Measurements from ENCODE around the gene ZBTB7B.
"Not testable (repeated sequence)": the region's sequence is repeated elsewhere in the genome, so short reads cannot be mapped to it uniquely, and the experiment has no call there.

The ZBTB7B gene

GRCh38 chr1:154968731-154969130 is 33.9 kb upstream of the ZBTB7B start:
- no peak for DNase-seq (ENCODE audit: low spot score)

GRCh38 chr1:154969246-154969645 is 33.4 kb upstream of the ZBTB7B start:
- no peak for DNase-seq (ENCODE audit: low spot score)

- DNase-seq (ENCODE audit: low spot score) = no peak
Measured at GRCh38 chr1:154969860-154970452, 32.6 kb upstream of the ZBTB7B start.

- peak; percentile 94 for DNase-seq (ENCODE audit: low spot score)
Measured at GRCh38 chr1:154970631-154971340, 31.8 kb upstream of the ZBTB7B start, which contains the start of gene SHC1. TSS of gene SHC1 (minus strand) at chr1:154970747. CDS start at chr1:154970526, 221 bp downstream.

GRCh38 chr1:154971341-154971998 is 31.1 kb upstream of the ZBTB7B start:
- no peak for DNase-seq (ENCODE audit: low spot score)

GRCh38 chr1:154972213-154972516 is 30.4 kb upstream of the ZBTB7B start:
- no peak for DNase-seq (ENCODE audit: low spot score)

- DNase-seq (ENCODE audit: low spot score) = peak; percentile 56
Measured at GRCh38 chr1:154972517-154973343, 29.9 kb upstream of the ZBTB7B start.

- peak; percentile 88 for DNase-seq (ENCODE audit: low spot score)
Measured at GRCh38 chr1:154973344-154974101, 29.1 kb upstream of the ZBTB7B start.

GRCh38 chr1:154974102-154974807 is 28.3 kb upstream of the ZBTB7B start, which contains the start of gene CKS1B:
TSS of gene CKS1B (plus strand) at chr1:154974681. CDS start at chr1:154974746, 65 bp downstream.
- DNase-seq (ENCODE audit: low spot score) = peak; percentile 100

GRCh38 chr1:154974808-154975408 is 27.7 kb upstream of the ZBTB7B start:
- peak; percentile 96 for DNase-seq (ENCODE audit: low spot score)

GRCh38 chr1:154975409-154976059 is 27.1 kb upstream of the ZBTB7B start:
- DNase-seq (ENCODE audit: low spot score) = no peak

GRCh38 chr1:154977762-154978161 is 24.8 kb upstream of the ZBTB7B start:
- not testable (repeated sequence) for DNase-seq (ENCODE audit: low spot score)

- no peak for DNase-seq (ENCODE audit: low spot score)
Measured at GRCh38 chr1:154978360-154978759, 24.2 kb upstream of the ZBTB7B start.

GRCh38 chr1:154982341-154982740 is 20.3 kb upstream of the ZBTB7B start:
- no peak for DNase-seq (ENCODE audit: low spot score)

- peak; percentile 98 for DNase-seq (ENCODE audit: low spot score)
Measured at GRCh38 chr1:154982897-154983648, 19.5 kb upstream of the ZBTB7B start, which contains the start of gene FLAD1. TSS of gene FLAD1 (plus strand) at chr1:154983344. CDS start at chr1:154983695, 351 bp downstream.

GRCh38 chr1:154983776-154984466 is 18.7 kb upstream of the ZBTB7B start:
- DNase-seq (ENCODE audit: low spot score) = no peak

GRCh38 chr1:154986736-154987135 is 15.9 kb upstream of the ZBTB7B start:
- DNase-seq (ENCODE audit: low spot score) = not testable (repeated sequence)

- no peak for DNase-seq (ENCODE audit: low spot score)
Measured at GRCh38 chr1:154987326-154987725, 15.3 kb upstream of the ZBTB7B start.
